Measurements from ENCODE around the gene RPL36AL. TPM values are rescaled to one million over a fixed set of nuclear protein-coding genes. Genes with fewer than 3 reads are reported as not detected.
A peak's percentile ranks its signal among the peaks of the same experiment; 100 is the strongest.

Gene RPL36AL
- total and polyA plus RNA-seq, 11 donors: 107 to 512 (median 140) TPM

DNA sequence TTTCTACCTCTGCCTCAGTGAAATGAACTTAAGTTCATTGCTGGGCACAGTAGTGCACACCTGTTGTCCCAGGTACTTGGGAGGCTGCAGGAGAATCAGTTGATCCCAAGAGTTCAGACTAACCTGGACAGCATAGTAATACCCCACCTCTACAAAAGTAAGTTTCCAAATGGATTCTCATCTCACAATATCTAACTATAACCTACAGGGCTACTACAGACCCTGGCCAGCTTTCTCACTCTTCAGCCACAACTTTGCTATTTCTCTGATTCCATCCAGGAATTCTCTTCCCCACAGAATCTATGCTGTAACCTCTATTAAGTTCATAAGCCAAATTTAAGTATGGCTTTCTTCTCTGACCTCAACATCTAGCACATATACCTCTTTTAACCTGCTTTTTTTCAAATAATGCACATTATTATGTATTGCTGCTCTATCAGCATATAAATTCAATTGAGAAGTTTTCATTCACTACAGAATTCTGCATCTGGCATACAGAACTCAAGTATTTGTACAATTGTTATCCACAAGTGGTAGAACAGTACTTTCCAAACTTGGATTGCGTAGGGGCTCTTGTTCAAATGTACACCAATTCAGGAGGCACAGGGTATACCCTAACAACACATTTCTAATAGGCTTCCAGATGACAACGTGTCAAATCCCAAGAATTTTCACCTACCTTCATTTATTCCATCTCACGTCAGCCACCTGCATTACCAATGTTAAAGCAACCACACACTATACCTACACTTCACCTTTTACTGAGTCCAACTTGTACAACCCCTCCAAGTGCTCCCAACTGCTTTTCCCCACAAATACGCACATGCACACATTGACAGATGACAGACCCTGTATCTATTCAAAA is 38.1 kb downstream of the RPL36AL start:
- H3K27ac ChIP-seq: no peak overlapping the region
- WGBS, 4 donors: 88 to 90% (median 89%) methylated on average over 4 of the region's 4 CpGs
- H3K4me3 ChIP-seq: no peak overlapping the region
- intact Hi-C loops (cut with DNase I): no loop called here
- H3K27me3 ChIP-seq: no peaks in the 10 kb centered on the region
- no peaks in the 10 kb centered on the region for H3K9me3 ChIP-seq
- DNase-seq: no peak
- peaks cover 0 to 39% (median 30%) of the 10 kb centered on the region in 9 donors for H3K36me3 ChIP-seq
- no peak for TF ChIP-seq POLR2A (IDR thresholded peaks at IDR 0.05)
- TF ChIP-seq, protein P1, sequence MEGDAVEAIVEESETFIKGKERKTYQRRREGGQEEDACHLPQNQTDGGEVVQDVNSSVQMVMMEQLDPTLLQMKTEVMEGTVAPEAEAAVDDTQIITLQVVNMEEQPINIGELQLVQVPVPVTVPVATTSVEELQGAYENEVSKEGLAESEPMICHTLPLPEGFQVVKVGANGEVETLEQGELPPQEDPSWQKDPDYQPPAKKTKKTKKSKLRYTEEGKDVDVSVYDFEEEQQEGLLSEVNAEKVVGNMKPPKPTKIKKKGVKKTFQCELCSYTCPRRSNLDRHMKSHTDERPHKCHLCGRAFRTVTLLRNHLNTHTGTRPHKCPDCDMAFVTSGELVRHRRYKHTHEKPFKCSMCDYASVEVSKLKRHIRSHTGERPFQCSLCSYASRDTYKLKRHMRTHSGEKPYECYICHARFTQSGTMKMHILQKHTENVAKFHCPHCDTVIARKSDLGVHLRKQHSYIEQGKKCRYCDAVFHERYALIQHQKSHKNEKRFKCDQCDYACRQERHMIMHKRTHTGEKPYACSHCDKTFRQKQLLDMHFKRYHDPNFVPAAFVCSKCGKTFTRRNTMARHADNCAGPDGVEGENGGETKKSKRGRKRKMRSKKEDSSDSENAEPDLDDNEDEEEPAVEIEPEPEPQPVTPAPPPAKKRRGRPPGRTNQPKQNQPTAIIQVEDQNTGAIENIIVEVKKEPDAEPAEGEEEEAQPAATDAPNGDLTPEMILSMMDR (IDR thresholded peaks at IDR 0.05): no peak
- H3K4me1 ChIP-seq: peaks cover 0 to 39% (median 19%) of the 10 kb centered on the region in 12 donors
- ATAC-seq: no peak

- no peak overlapping the region for H3K27ac ChIP-seq
- intact Hi-C loops (cut with DNase I): no loop called here
- no peak for DNase-seq
- TF ChIP-seq, protein P1 (IDR thresholded peaks at IDR 0.05): no peak
- no peak for TF ChIP-seq POLR2A (IDR thresholded peaks at IDR 0.05)
- no peak for ATAC-seq
- H3K4me3 ChIP-seq: no peak overlapping the region
- peaks cover 0 to 48% (median 39%) of the 10 kb centered on the region in 9 donors for H3K36me3 ChIP-seq
- 74 to 92% (median 87%) methylated on average over 8 to 9 of the region's 9 CpGs for WGBS, 4 donors
- H3K4me1 ChIP-seq: peaks cover 0 to 35% (median 19%) of the 10 kb centered on the region in 12 donors
- no peaks in the 10 kb centered on the region for H3K9me3 ChIP-seq
- H3K27me3 ChIP-seq: no peaks in the 10 kb centered on the region
Measured at GRCh38 chr14:49581209-49582112, 39.0 kb downstream of the RPL36AL start.

DNA sequence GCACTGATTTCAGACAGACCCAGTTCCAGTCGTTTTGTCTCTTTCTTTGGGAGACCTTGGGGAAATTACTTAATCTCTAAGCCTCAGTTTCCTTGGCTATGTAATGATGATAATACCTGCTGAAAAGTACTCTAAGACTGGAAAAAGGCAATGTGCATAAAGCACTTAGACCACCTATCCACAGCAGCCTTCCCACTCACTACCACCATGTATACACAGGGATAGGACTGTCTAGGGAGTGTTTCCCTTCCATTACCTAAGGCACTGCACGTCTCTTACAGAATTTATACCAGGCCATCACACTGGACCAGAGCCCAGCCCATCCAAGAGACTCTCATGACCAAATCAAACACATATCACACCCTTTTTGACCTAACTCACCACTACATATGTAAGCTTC is 40.6 kb downstream of the RPL36AL start:
- H3K27me3 ChIP-seq: no peaks in the 10 kb centered on the region
- 83 to 89% (median 86%) methylated on average over 2 of the region's 2 CpGs for WGBS, 4 donors
- peak in 1 of 4 donors; percentile 32 for ATAC-seq
- no peak for TF ChIP-seq POLR2A (IDR thresholded peaks at IDR 0.05)
- TF ChIP-seq, protein P1 (IDR thresholded peaks at IDR 0.05): no peak
- H3K4me3 ChIP-seq: no peak overlapping the region
- intact Hi-C loops (cut with DNase I): no loop called here
- H3K9me3 ChIP-seq: no peaks in the 10 kb centered on the region
- H3K36me3 ChIP-seq: peaks cover 0 to 55% (median 50%) of the 10 kb centered on the region in 9 donors
- DNase-seq: no peak
- peaks cover 0 to 28% (median 14%) of the 10 kb centered on the region in 12 donors for H3K4me1 ChIP-seq
- H3K27ac ChIP-seq: no peak overlapping the region

DNA sequence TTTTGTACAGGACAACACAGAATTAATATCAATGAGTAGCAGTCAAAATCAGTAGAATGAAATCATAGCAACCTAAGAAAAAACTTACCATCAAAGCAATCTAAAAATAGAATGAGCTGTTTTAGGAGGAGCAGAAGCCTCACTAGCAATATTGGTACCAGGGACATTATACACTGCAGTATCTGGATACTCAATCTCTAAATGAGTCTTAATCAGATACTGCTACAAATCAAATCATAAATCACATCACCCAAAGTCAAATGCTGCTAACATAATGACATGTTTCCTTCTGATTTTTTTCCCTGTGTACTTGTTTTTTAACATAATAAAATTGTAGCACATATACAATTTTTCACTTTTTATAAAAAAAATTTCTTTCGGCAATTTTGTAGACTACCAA is 42.3 kb downstream of the RPL36AL start:
- intact Hi-C loops (cut with DNase I): no loop called here
- H3K27me3 ChIP-seq: no peaks in the 10 kb centered on the region
- H3K4me3 ChIP-seq: no peak overlapping the region
- ATAC-seq: no peak
- H3K27ac ChIP-seq: no peak overlapping the region
- no peak for DNase-seq
- no peak for TF ChIP-seq POLR2A (IDR thresholded peaks at IDR 0.05)
- TF ChIP-seq, protein P1 (IDR thresholded peaks at IDR 0.05): no peak
- WGBS, 4 donors: 96 to 100% (median 98%) methylated on average over 1 of the region's 1 CpG
- H3K4me1 ChIP-seq: peaks cover 0 to 11% (median 2%) of the 10 kb centered on the region in 12 donors
- no peaks in the 10 kb centered on the region for H3K9me3 ChIP-seq
- H3K36me3 ChIP-seq: peaks cover 0 to 47% (median 37%) of the 10 kb centered on the region in 9 donors

All from heart left ventricle (tissue), 16 donors.